ENCODE measurements around the gene PAQR5.

GRCh38 chr15:69405110-69405509 is 106.4 kb downstream of the PAQR5 start:
- TF ChIP-seq TCF12 (IDR thresholded peaks at IDR 0.05; ENCODE audit: low read depth) (no peak), CREB1 (IDR thresholded peaks at IDR 0.05; ENCODE audit: low read depth) (no peak), MAX (IDR thresholded peaks at IDR 0.05) (no peak), REST (IDR thresholded peaks at IDR 0.05; ENCODE audit: low read depth) (no peak), CEBPB (IDR thresholded peaks at IDR 0.05) (no peak), EP300 (IDR thresholded peaks at IDR 0.05; ENCODE audit: borderline replicate concordance) (no peak), NFIC (IDR thresholded peaks at IDR 0.05) (no peak)
